GM19099 (cell line): Measurements from ENCODE around the gene NOP53.
"Not testable (repeated sequence)": the region's sequence is repeated elsewhere in the genome, so short reads cannot be mapped to it uniquely, and the experiment has no call there.

Source experiments
- POLR2A ChIP-seq: IDR thresholded peaks from 3 replicates; pipeline ENCODE4 v1.6.1; 2011; ENCODE audit warnings: low read depth; ENCODE audit not compliant: insufficient read length; ENCODE audit errors: extremely low read depth

Gene NOP53

DNA sequence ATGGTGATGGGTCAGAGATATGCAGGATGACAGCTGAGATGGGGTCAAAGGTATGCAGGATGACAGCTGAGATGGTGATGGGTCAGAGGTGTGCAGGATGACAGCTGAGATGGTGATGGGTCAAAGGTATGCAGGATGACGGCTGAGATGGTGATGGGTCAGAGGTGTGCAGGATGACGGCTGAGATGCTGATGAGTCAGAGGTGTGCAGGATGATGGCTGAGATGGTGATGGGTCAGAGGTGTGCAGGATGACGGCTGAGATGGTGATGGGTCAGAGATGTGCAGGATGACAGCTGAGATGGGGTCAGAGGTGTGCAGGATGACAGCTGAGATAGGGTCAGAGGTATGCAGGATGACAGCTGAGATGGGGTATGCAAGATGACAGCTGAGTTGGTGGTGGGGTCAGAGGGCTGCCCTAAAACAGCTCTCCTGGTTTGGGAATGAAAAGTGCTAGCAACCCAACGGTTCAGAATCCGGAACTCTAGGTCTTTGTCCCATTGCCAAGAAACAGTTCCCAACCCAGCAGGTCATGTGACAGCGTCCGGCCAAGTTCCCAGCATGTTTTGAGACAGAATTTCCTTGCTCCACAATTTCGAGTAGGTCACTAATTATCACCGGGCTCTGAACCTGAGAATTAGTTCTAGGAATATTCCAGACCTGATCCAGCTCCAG, 36.4 kb downstream of the NOP53 start:
- no peak for TF ChIP-seq POLR2A

DNA sequence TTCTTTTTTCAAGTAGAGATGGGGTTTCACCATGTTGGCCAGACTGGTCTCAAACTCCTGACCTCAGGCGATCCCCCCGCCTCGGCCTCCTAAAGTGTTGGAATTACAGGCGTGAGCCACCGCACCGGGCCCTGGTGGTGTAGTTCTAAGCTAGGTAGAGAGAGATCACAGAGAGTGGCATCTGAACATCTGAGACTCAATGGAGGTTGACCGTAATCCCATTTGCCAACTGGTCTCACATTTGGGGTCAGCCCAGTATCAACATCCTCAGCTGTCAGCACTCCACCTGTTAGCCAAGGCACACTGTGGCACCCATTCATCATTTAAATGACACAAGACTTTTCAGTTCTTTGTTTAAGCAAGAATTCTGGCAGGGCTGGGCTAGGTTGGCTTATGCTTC, 41.2 kb downstream of the NOP53 start:
- TF ChIP-seq POLR2A, result no peak

DNA sequence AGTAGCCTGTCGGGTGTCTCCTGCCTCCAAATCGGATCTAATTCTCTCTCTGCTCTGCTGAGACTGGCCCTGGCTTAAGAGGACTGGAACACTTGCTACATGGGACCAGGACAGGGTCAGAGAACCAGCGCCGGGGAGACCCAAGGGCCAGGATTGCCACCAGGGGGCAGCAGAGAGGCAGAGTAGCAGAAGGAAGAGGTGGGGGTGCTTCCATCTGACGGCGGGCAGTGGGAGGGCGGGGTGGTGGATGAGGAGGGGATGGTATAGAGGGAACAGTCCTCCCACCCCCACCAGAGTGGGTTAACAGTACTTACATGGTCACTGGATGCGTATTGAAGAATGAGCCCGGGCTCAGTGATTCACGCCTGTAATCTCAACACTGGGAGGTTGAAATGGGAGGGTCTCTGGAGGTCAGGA, 45.1 kb downstream of the NOP53 start:
- TF ChIP-seq POLR2A, result no peak

DNA sequence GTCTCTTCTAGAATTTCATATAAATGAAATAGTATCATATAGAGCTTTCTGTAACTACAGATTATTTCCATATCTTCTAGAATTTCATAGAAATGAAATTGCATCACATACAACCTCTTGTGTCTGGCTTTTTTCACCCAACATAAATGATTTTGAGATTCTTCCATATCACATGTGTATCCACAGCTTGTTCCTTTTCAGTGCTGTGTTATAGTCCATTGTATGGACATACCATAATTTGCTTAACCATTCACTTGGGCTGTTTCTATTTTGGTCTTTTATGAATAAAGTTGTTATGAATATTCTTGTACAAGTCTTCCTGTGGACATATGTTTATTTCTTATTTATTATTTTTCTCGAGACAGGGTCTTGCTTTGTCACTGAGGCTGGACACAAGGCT, 47.3 kb downstream of the NOP53 start:
- TF ChIP-seq POLR2A, result no peak

DNA sequence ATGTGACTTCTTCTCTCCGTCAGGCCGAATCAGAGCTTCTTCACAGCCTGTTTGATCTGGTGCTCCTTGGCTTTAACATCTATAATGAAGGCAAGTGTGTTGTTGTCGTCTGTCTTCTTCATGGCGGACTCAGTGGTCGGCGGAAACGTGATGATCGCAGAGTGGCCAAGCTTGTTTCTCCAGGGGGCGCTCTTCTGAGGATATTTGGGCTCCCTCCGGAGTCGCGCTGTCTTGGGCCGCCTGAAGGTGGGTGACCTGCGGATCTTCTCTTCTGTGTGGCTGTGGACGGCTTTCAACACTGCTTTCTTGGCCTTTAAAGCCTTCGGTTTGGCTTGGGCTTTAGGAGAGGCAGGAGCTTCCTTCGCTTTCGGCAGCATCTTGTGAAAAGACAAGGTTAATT, 49.2 kb downstream of the NOP53 start:
- TF ChIP-seq POLR2A, result no peak

DNA sequence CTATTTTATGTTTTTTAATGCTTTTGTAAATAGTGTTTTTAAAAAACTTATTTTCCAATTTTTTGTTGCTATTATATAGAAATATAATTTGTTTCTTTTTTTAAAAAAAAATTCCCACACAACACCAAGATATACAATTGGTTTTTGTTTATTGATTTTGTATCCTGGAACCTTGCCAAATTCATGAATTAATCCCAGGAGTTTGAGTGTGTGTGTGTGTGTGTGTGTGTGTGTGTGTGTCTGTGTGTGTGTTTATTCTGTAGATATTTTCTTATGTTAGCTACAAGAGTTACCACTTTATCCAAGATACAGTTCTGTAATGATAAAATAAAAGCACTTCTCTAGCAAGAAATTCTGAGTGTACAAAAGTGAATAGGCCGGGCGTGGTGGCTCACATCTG, 51.4 kb downstream of the NOP53 start:
- no peak for TF ChIP-seq POLR2A

DNA sequence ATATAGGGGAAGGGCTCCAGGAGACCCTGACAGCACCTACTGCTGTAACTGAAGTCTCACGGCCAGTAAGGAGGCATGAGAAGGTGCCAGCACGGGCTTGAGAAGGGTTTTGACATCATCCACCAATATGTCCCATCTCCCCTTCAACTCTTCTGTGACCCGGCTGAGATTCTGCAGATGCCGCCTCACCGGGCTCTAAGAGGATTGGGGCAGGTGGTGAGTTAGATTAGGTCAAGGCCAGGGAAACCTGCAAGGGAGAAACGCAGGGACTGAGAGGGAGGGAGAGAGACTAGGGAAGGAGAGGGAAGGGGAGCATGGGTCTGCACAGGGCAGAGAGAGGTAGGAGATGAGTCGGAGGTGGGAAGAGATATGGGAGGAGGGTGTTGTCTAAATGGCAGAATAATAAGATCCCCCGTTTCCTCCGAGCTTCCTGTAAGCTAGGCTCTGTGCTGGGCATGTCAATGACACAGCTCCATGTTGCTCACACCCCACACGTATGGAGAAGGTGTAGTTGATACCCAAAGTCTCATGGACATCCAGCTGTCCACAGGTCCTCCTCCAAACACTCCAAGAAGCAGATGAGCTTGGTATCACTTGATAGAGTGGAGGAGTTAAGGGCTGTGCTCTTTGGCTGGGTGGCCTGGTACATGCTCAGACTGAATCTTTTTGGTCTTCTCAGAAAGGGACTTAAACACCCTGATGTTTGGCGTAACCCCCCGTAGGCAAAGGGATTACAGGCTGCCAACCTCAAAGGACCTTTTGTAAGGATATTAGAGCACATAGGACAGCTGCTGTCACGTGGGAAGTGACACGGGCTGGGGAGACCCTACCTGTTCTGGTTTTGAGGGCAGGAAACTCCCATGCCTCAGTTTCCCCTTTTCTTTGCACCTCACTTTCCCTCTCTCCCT, 52.9 kb downstream of the NOP53 start:
- TF ChIP-seq POLR2A, result no peak

DNA sequence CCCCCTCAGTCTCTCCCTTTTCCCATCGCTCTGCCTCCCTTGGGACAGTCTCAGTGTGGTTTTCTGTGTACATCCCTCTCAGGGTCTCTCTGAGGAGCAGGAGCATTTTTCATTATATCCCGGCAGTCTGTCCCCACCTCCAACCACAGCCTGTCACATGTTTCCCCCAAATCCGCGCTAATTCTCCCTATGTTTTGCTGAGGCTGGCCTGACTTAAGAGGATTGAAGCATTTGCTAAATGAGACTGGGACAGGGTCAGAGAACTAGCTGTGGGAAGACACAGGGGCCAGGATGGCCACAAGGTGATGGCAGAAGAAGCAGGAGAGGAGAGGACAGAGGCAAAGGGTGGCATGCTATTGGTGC, 53.5 kb downstream of the NOP53 start:
- no peak for TF ChIP-seq POLR2A

DNA sequence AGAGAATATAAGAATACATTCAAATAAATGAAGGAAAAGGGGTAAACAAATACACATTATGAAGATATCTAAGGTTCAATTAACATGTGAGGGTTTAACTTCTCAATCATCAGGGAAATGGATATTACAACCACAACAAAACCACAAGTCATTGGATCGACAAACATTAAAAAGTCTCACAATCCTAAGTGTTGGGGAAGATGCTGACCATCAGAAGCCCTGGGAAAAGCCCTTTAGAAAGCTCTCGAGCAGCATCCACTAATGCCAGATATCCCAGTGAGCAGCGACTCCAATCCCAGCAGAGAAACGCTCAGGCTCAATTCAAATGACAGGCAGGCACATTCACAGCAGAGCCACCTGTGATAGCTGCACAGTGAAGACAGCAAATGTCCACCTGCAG, 55.9 kb downstream of the NOP53 start:
- TF ChIP-seq POLR2A, result no peak

DNA sequence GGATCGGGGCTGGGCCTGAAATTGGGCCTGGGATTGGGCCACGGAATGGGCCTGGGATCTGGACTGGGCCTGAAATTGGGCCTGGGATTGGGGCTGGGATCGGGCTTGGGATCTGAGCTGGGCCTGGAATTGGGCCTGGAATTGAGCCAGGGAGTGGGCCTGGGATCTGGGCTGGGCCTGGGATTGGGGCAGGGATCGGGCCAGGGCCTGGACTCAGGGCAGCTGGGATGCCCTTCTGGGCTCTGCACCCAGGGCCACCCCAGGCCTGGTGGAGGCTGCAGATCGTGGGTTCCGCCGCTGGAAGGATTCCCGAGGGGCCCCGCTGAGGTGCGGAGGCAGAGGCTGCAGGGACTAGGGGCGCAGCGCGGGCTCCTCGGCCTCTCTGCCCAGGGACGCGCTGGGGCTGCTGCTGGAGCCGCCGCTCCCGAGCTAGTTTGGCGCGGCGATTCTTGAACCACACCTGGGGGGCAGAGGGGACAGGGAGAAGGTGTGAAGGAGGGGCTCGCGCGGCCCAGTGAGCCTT, 57.2 kb downstream of the NOP53 start:
- TF ChIP-seq POLR2A, result no peak

DNA sequence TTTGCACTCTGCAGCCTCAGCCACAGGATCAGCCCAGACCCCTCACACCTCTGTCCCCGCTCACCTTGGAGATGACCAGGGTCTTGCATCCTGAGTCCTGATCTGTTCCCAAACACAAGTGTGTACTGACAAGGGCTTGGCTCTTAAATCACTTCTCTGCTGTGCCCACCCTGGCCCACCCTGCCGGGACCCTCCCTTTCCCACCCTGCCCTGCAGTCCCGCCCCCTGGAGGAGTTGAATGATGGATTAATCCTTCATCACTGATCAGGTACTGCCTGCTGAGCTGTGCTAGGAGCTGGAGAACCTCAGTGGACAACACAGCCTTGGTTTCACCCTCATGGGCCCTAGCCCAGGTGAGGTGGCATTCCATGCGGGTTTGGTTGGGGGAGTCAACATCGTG, 59.1 kb downstream of the NOP53 start, which contains the start of gene TPRX1:
Gene TPRX1, minus strand, starts transcription at position 101 of the 400 bp plus-strand sequence. Its CDS starts 12 bp downstream, at position 89.
- not testable (repeated sequence) for TF ChIP-seq POLR2A

DNA sequence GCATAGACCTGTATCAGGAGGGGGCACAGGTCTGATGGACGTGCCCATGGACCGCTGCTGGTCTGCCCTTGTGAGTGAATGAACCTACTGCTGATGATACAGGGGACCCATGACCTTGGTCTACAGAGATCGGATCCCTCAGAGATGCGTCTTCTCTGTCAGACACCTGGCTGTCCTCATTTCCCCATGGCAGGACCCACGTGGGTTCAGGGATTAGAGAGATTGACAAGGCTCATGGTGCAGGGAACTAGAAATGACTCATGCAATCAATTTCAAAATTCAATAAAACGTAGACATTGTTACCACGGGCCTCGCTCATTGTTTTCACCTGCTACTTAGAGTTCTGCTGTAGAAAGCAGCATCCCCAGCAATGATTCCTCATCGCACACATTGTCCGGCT, 60.0 kb downstream of the NOP53 start:
- TF ChIP-seq POLR2A, result no peak

DNA sequence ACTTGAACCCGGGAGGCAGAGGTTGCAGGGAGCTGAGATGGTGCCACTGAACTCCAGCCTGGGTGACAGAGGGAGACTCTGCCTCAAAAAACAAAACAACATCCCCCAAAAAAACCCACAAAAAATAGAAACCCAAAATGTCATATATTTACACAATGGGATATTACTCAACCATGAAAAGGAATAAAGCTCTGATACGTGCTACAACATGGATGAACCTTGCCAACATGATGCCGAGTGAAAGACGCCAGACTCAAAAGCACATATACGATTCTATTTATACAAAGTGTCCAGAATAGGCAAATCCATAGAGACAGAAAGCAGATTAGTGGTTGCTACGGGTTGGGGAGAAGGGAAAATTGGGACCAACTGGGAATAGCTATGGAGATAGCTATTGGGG, 61.1 kb downstream of the NOP53 start:
- no peak for TF ChIP-seq POLR2A
